Retinal pigment epithelial cell (primary cell): ENCODE measurements around the gene CALM1.

Experiments
- DNase-seq: peaks from one replicate; pipeline ENCODE4 v3.0.0-alpha.2; 2010; ENCODE audit warnings: low read depth
- H3K4me3 ChIP-seq: 2 replicates; pipeline ENCODE4 v1.5.1; 2011; ENCODE audit warnings: mild to moderate bottlenecking, low read length, control low read depth, moderate library complexity
- TF ChIP-seq, protein P1 (sequence below): conservative IDR thresholded peaks from 2 replicates; pipeline ENCODE4 v1.5.1; 2011; ENCODE audit warnings: low read depth, low read length, control low read depth, inconsistent platforms

Gene CALM1

DNA sequence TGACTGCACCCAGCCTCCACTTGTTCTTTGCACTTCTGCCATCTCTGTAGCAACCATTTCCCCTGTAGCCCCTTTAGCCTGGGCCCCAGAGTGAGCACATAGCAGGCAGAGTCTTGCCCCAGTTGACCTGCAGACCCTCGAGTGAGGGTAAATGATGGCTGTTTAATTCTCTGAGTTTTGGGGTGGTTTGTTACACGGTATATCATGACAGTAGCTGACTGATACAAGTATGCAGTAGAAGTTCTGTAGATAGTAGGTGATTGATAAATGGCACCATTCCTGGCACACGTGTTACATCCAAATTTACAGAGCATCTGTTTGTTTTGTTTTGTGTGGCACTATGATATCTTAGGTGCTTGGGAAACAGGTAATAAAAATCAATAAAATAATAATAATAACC lies 32.4 kb downstream of the CALM1 start:
- no peak for DNase-seq
- no peak overlapping the region for H3K4me3 ChIP-seq
- TF ChIP-seq, protein P1, sequence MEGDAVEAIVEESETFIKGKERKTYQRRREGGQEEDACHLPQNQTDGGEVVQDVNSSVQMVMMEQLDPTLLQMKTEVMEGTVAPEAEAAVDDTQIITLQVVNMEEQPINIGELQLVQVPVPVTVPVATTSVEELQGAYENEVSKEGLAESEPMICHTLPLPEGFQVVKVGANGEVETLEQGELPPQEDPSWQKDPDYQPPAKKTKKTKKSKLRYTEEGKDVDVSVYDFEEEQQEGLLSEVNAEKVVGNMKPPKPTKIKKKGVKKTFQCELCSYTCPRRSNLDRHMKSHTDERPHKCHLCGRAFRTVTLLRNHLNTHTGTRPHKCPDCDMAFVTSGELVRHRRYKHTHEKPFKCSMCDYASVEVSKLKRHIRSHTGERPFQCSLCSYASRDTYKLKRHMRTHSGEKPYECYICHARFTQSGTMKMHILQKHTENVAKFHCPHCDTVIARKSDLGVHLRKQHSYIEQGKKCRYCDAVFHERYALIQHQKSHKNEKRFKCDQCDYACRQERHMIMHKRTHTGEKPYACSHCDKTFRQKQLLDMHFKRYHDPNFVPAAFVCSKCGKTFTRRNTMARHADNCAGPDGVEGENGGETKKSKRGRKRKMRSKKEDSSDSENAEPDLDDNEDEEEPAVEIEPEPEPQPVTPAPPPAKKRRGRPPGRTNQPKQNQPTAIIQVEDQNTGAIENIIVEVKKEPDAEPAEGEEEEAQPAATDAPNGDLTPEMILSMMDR, result no peak

GRCh38 chr14:90429754-90430153 lies 32.9 kb downstream of the CALM1 start:
- H3K4me3 ChIP-seq, result no peak overlapping the region
- TF ChIP-seq, protein P1, result no peak
- DNase-seq, result no peak

- TF ChIP-seq, protein P1, result no peak
- no peak overlapping the region for H3K4me3 ChIP-seq
- no peak for DNase-seq
These were observed 37.7 kb downstream of the CALM1 start for GRCh38 chr14:90434370-90435020.

DNA sequence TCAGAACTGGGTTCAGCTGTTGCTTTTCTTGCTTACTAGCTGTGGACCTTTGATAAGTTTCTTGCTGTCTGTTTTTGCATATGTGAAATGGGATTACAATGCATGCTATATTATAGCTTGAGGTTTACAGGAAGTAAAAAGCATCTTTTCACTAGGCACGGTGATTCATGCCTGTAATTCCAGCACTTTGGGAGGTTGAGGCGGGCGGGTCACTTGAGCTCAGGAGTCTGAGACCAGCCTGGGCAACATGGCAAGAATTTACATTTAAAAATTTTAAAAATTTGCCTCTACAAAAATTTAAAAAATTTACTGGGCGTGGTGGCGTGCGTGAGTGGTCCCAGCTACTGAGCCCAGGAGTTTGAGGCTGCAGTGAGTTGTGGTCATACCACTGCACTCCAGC lies 42.0 kb downstream of the CALM1 start:
- no peak for DNase-seq
- TF ChIP-seq, protein P1, result no peak
- no peak overlapping the region for H3K4me3 ChIP-seq

GRCh38 chr14:90440021-90440451 lies 43.2 kb downstream of the CALM1 start:
- no peak overlapping the region for H3K4me3 ChIP-seq
- TF ChIP-seq, protein P1, result no peak
- DNase-seq, result no peak

DNA sequence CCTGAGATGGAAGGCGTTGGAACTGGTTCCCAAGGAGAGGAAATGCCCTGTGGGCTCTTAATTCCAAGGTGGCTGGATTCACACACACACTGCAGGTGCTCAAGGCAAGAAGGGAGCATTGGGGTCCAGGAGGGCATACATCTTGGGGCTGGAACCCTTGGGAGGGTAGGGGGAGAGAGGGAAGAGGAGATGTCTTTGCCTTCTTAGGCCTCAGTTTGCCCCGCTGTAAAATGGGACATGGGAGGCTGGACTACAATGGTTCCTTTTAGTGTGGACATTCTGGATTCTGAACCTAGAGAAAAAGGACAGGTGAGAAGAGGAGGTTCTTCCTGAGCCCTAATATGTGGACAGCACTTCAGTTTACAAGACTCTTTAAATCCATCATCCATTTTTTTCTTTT lies 43.8 kb downstream of the CALM1 start:
- TF ChIP-seq, protein P1, result no peak
- H3K4me3 ChIP-seq, result no peak overlapping the region
- no peak for DNase-seq

- TF ChIP-seq, protein P1, result no peak
- no peak overlapping the region for H3K4me3 ChIP-seq
- DNase-seq, result no peak
These were observed 45.6 kb downstream of the CALM1 start for GRCh38 chr14:90442388-90442787.
